Loucy (cell line): ENCODE measurements around the gene CLEC18B.
"Not testable (repeated sequence)": the region's sequence is repeated elsewhere in the genome, so short reads cannot be mapped to it uniquely, and the experiment has no call there.

Source experiments
- CTCF ChIP-seq: fragments of 200-600 bp; sonication (generic); conservative IDR thresholded peaks from 2 replicates; pipeline ENCODE4 v1.5.1; 2014; ENCODE audit warnings: mild to moderate bottlenecking, antibody characterized with exemption, low read length
- EZH2phosphoT487 ChIP-seq: fragments of 200-600 bp; IDR thresholded peaks from 2 replicates; pipeline ENCODE4 v1.6.1; 2018; ENCODE audit warnings: antibody characterized with exemption, mild to moderate bottlenecking, moderate library complexity, borderline replicate concordance

- TF ChIP-seq EZH2phosphoT487, CTCF: not testable (repeated sequence)
Measured at GRCh38 chr16:74410057-74410957, 11.0 kb downstream of the CLEC18B start.
